ENCODE measurements around the gene LY6G5C.

The LY6G5C gene

GRCh38 chr6:31642798-31643570 lies 37.9 kb downstream of the LY6G5C start:
- DNase-seq (ENCODE audit: low read depth in 2 of 2): no peak

DNA sequence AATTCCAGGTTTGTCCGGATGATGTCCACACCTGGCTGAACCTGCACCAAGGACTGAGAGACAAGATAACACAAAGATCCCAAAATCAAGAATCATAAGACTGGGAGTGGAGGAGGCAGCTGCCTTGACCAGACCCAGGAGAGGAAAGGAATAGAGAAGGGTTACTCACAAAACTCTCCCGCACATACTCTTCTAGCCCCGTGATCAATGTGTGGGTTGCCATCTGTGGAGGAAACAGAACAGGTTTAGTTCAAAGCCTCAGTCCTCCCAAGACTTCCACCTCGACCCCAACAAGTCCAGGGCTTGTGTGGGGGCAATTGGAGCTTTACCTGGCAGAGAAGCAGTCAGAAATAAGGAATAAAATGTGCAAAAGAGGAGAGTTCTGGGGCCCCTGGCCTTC lies 39.5 kb downstream of the LY6G5C start:
- DNase-seq (ENCODE audit: low read depth in 2 of 2): no peak

DNA sequence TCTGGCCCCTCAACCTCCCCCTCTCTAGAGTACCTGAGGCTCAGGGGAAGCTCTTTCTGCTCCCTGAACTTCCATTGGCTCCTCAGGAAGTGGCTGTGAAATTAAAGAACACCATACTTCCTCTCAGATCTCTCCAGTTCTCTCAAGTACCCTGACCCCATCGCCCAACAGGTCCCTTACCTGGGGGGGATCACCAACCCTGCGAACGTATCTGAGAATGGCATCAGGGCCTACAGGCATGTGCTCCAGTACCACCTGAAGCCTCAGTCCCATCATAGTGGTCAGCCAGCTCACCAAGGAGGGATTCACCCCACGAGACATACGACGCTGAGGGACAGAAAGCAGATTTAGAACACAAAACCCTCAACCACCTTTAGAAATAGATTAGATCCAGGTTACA lies 40.3 kb downstream of the LY6G5C start:
- no peak for DNase-seq (ENCODE audit: low read depth in 2 of 2)

GRCh38 chr6:31639449-31639861 lies 41.4 kb downstream of the LY6G5C start:
- DNase-seq (ENCODE audit: low read depth in 2 of 2): no peak

GRCh38 chr6:31639043-31639442 lies 41.8 kb downstream of the LY6G5C start:
- no peak for DNase-seq (ENCODE audit: low read depth in 2 of 2)

- no peak for DNase-seq (ENCODE audit: low read depth in 2 of 2)
These were observed 43.9 kb downstream of the LY6G5C start for GRCh38 chr6:31636698-31637596.

DNA sequence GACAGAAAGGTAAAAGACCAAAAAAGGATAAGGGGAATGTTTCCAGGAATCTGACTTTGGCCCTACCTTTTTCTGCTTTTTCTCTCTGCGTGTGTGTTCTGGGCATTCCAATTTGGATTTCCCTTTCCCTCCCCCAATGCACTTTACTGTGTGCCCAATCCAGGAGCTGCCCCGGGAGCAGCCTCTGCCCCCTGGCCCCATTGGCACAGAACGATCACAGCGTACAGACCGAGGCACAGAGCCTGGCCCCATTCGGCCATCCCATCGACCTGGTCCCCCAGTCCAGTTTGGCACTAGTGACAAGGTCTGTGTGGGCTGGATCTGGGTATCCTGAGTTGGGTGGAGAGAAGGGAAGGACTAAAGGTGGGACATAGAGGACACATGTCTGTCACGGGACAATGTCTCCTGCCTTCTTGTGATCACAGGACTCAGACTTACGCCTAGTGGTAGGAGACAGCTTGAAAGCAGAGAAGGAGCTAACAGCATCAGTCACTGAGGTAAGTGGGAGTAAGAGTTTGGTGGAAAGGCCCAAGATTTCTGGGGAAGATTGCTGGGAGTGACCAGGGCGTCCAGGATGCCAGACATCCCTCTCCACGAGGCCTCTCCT lies 45.8 kb downstream of the LY6G5C start:
- no peak for DNase-seq (ENCODE audit: low read depth in 2 of 2)

DNA sequence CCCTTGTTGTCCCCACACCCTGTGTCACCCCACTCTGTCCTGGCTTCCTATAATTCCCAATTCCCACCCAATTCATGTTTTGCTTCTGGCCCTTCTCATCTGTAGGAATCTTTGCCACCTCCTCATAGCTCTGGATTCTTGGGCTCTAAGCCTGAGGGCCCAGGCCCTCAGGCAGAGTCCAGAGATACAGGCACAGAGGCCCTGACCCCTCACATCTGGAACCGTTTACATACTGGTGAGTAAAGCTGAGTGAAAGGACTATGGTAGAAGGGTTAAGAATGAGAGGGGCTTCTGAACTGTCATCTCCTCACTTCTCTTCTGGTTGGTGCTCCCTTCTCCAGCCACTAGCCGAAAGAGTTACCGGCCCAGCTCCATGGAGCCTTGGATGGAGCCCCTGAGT lies 46.7 kb downstream of the LY6G5C start:
- DNase-seq (ENCODE audit: low read depth in 2 of 2): no peak

DNA sequence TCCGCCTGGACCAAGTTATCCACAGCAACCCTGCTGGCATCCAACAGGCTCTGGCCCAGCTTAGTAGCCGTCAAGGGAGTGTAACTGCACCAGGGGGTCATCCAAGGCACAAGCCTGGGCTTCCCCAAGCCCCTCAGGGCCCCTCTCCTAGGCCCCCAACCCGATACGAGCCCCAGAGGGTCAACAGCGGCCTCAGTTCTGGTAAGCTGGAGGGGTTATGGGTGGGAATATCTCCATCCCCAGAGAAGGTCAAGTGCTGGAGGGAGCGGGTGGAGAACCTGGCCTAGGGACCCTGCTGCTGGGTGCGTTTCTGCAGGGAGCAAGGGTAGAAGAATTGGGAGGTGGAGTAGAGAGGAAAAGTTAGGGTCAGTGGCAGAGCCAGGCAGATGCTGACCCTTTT lies 47.4 kb downstream of the LY6G5C start:
- no peak for DNase-seq (ENCODE audit: low read depth in 2 of 2)

GRCh38 chr6:31632279-31632946 lies 48.5 kb downstream of the LY6G5C start:
- DNase-seq (ENCODE audit: low read depth in 2 of 2): no peak

DNA sequence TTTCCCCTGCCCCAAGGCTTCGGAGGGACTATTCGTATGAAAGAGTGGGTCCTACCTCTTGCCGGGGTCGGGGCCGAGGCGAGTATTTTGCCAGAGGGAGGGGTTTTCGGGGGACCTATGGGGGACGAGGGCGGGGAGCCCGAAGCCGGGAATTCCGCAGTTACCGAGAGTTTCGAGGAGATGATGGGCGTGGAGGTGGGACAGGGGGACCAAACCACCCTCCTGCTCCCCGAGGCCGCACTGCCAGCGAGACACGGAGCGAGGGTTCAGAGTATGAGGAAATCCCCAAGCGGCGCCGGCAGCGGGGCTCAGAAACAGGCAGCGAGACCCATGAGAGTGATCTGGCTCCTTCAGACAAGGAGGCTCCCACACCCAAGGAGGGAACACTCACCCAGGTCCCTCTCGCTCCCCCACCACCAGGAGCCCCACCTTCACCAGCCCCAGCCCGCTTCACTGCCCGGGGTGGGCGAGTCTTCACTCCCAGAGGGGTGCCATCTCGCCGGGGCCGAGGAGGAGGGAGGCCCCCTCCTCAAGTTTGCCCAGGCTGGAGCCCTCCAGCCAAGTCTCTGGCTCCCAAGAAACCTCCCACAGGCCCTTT lies 49.1 kb downstream of the LY6G5C start:
- no peak for DNase-seq (ENCODE audit: low read depth in 2 of 2)

- DNase-seq (ENCODE audit: low read depth in 2 of 2): no peak
These were observed 49.7 kb downstream of the LY6G5C start for GRCh38 chr6:31631209-31631608.

DNA sequence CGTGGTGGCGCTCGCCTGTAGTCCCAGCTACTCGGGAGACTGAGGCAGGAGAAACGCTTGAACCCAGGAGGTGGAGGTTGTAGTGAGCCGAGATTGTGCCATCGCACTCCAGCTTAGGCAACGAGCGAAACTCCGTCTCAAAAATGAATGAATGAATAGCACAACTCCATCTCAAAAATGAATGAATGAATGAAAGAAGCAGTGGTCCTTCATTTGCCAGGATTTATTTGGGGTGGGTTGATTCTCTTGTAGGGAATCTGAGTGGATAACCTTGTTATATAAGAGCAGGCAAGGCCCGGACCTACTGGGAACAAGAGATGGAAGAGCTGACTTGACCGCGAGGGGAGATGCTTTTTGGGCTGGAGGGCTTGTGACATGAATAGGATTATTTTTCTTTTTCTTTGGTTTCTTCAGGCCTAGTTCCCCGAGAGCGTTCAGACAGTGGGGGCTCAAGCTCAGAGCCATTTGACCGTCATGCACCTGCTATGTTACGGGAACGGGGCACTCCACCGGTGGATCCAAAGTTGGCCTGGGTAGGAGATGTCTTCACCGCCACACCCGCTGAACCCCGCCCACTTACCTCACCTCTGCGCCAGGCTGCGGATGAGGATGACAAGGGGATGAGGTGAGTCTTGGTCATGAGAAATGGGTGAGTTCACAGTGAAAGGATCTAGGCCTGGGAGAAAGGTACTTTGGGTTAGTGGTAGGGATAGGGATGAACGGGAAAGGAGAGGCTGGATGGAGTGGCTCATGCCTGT lies 50.5 kb downstream of the LY6G5C start:
- no peak for DNase-seq (ENCODE audit: low read depth in 2 of 2)

DNA sequence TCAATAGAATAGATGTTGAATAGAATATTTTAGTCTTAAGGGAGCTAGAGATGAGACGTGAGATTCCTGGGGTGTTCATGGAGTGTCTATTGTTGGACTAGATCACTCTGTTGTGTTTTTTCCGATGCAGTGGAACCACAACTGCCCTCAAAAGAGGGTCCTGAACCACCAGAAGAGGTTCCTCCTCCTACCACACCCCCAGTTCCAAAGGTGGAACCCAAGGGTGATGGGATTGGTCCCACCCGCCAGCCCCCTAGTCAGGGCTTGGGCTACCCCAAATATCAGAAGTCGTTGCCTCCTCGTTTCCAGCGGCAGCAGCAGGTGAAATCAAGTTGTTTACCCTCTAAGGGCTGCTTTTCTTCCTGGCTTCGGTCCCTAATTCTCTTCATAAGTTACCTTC lies 51.9 kb downstream of the LY6G5C start:
- no peak for DNase-seq (ENCODE audit: low read depth in 2 of 2)

DNA sequence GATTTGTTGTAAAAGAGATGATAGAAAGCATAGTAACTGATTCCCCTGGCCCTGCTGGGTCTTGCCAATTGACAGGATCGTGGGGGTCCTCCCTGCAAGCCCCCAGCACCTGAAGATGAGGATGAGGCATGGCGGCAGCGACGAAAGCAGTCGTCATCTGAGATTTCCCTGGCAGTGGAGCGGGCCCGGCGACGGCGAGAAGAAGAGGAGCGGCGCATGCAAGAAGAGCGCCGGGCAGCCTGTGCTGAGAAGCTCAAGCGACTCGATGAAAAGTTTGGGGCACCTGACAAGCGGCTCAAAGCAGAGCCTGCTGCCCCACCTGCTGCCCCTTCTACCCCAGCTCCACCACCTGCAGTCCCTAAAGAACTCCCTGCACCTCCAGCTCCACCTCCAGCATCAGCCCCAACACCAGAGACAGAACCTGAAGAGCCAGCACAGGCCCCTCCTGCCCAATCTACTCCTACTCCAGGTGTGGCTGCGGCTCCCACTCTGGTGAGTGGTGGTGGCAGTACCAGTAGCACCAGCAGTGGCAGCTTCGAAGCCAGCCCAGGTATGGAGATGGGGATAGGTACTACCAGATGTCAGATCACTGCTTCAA lies 53.1 kb downstream of the LY6G5C start:
- no peak for DNase-seq (ENCODE audit: low read depth in 2 of 2)

DNA sequence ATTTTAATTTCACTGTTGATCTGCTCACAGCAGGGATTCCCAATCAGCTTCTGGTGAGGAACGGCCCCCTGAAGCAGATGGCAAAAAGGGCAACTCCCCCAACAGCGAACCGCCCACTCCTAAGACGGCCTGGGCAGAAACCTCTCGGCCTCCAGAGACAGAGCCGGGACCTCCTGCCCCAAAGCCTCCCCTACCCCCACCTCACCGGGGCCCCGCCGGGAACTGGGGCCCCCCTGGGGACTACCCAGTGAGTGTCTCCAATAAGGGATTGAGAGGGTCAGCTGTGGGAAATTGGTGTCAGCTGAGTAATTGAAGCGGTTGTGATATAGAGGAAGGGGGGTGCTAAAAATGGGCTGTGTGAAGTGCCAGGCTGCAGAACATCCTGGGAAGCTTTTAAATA lies 53.9 kb downstream of the LY6G5C start:
- DNase-seq (ENCODE audit: low read depth in 2 of 2): no peak

Data from stimulated activated CD8-positive, alpha-beta memory T cell treated with anti-CD3 and anti-CD28 coated beads, Interleukin-7, amount 100 ng/mL, for 4 hours (primary cell).